Natural killer cell (primary cell): Measurements from ENCODE around the gene YARS1. TPM values are rescaled to one million over a fixed set of nuclear protein-coding genes. Genes with fewer than 3 reads are reported as not detected.

Experiments used
- ATAC-seq, 3 donors: fragments of 150-1000 bp in 2 of 3; fragments of 200-7000 bp in 1 of 3; cut with Tn5 transposase; 1 replicate in 1 of 3; 2 replicates in 2 of 3; pipeline ENCODE4 v1.10.0; 2021; ENCODE audit warnings: mild to moderate bottlenecking in 2 of 3, moderate library complexity in 2 of 3
- DNase-seq, 2 donors: peaks; one replicate each; pipeline versions ENCODE4 v3.0.0 to v3.0.0-alpha.2; 2013 to 2021; ENCODE audit warnings: mixed read lengths in 1 of 2
- H3K27ac ChIP-seq: one replicate; pipeline ENCODE4 v1.5.1; 2013; ENCODE audit warnings: mild to moderate bottlenecking, low read length
- H3K27me3 ChIP-seq: one replicate; pipeline ENCODE4 v1.6.1; 2013; ENCODE audit warnings: low read length; ENCODE audit not compliant: control insufficient read depth, insufficient read depth
- H3K36me3 ChIP-seq: one replicate; pipeline ENCODE4 v1.6.1; 2013; ENCODE audit warnings: low read length; ENCODE audit not compliant: control insufficient read depth, insufficient read depth
- H3K4me1 ChIP-seq: one replicate; pipeline ENCODE4 v1.6.1; 2013; ENCODE audit warnings: low read length; ENCODE audit not compliant: control insufficient read depth, insufficient read depth
- H3K4me3 ChIP-seq: one replicate; pipeline ENCODE4 v1.5.1; 2013; ENCODE audit warnings: low read length
- H3K9me3 ChIP-seq: one replicate; pipeline ENCODE4 v1.6.1; 2013; ENCODE audit warnings: low read length; ENCODE audit not compliant: control insufficient read depth, insufficient read depth
- H3K27ac Mint-ChIP-seq, 2 donors: one replicate each; pipeline ENCODE4 v1.8.0; 2022; ENCODE audit warnings: mild to moderate bottlenecking in 2 of 2, mixed read lengths in 2 of 2, moderate library complexity in 1 of 2
- H3K27me3 Mint-ChIP-seq, 2 donors: one replicate each; pipeline ENCODE4 v1.8.0; 2022; ENCODE audit warnings: low read depth in 2 of 2, mixed read lengths in 2 of 2
- H3K36me3 Mint-ChIP-seq: one replicate; pipeline ENCODE4 v1.8.0; 2022; ENCODE audit warnings: mixed read lengths
- H3K4me1 Mint-ChIP-seq, 2 donors: one replicate each; pipeline ENCODE4 v1.8.0; 2022; ENCODE audit warnings: mixed read lengths in 2 of 2
- H3K4me3 Mint-ChIP-seq: one replicate; pipeline ENCODE4 v1.8.0; 2022; ENCODE audit warnings: mild to moderate bottlenecking, moderate library complexity, mixed read lengths
- H3K9me3 Mint-ChIP-seq, 2 donors: one replicate each; pipeline ENCODE4 v1.8.0; 2022; ENCODE audit warnings: mixed read lengths in 2 of 2
- WGBS: methylation state at CpG from one replicate; pipeline ENCODE4 v1.1.7; 2013; ENCODE audit warnings: missing lambda C conversion rate; ENCODE audit not compliant: insufficient coverage; 5-methylcytosine and 5-hydroxymethylcytosine counted together
- intact Hi-C: fragments of 100-400 bp; cut with micrococcal nuclease; formaldehyde crosslinking; loops from one replicate; pipeline ENCODE4 v1.14.2; 2022
- total RNA-seq, 4 donors: library from RNA; stranded (reverse); fragments of 120-200 nt in 1 of 4; gene quantifications; one replicate each; pipeline versions ENCODE4 v1.2.3 to v1.2.4, GENCODE V29; 2013 to 2022
- TF ChIP-seq, protein P1 (sequence below): fragments of 200-600 bp; IDR thresholded peaks from one replicate; pipeline ENCODE4 v1.8.0; 2022; ENCODE audit warnings: antibody characterized with exemption

Gene YARS1
- total RNA-seq, 3 donors from 2014 or later (not counting 1 experiment from before 2014, with no cell fraction given) = 163 to 223 (median 197) TPM

DNA sequence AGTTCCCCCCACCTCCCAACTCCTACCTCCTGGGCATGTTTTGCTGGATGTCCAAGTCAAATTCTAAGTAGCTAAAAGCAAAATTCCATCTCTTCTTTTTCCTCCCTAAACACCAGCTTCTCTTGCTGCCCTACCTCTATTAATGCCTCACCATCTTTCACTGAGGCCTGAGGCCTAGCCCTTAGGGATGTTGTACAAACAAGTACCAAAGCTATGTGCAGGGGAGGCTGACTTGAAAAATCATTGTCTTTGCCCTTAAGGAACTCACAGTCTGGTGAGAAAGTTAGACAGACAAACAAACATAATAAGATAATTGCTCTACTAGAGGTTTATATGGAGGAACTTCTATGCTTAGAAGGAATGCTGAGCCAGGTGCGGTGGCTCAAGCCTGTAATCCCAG lies 89.3 kb downstream of the YARS1 start:
- Mint-ChIP-seq H3K36me3 (no peaks in the 10 kb centered on the region), H3K4me3 (no peak overlapping the region), H3K9me3 (no peaks in the 10 kb centered on the region), H3K27ac (no peak overlapping the region), H3K27me3 (no peaks in the 10 kb centered on the region), H3K4me1 (peaks cover 8 to 25% of the 10 kb centered on the region in 2 donors)
- peaks cover 5% of the 10 kb centered on the region for H3K4me1 ChIP-seq
- WGBS = 83% methylated on average over 1 of the region's 1 CpG
- H3K9me3 ChIP-seq = no peaks in the 10 kb centered on the region
- no peak overlapping the region for H3K27ac ChIP-seq
- H3K4me3 ChIP-seq = no peak overlapping the region
- ATAC-seq (no peak), DNase-seq (no peak)
- intact Hi-C loops = no loop called here
- no peaks in the 10 kb centered on the region for H3K27me3 ChIP-seq
- TF ChIP-seq, protein P1, sequence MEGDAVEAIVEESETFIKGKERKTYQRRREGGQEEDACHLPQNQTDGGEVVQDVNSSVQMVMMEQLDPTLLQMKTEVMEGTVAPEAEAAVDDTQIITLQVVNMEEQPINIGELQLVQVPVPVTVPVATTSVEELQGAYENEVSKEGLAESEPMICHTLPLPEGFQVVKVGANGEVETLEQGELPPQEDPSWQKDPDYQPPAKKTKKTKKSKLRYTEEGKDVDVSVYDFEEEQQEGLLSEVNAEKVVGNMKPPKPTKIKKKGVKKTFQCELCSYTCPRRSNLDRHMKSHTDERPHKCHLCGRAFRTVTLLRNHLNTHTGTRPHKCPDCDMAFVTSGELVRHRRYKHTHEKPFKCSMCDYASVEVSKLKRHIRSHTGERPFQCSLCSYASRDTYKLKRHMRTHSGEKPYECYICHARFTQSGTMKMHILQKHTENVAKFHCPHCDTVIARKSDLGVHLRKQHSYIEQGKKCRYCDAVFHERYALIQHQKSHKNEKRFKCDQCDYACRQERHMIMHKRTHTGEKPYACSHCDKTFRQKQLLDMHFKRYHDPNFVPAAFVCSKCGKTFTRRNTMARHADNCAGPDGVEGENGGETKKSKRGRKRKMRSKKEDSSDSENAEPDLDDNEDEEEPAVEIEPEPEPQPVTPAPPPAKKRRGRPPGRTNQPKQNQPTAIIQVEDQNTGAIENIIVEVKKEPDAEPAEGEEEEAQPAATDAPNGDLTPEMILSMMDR = no peak
- no peaks in the 10 kb centered on the region for H3K36me3 ChIP-seq

DNA sequence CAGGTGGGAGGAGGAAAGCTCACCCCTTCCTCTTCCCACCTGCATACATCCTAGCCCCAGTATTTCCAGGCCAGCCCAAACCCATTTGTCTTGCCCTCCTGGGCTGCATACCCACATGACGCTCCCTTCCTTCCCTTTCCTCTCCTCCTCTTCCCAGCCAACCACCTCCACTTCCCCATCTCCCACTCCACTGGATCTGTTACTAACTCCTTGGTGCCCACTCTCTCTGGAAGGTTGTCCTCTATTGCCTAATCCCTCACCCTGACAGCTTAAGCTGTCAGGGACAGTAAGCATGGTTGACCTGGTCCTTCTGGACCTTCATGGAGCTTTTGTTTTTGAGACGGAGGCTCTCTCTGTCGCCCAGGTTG lies 91.6 kb downstream of the YARS1 start:
- Histone ChIP-seq H3K4me3 (no peak overlapping the region), H3K9me3 (no peaks in the 10 kb centered on the region), H3K4me1 (no peaks in the 10 kb centered on the region), H3K27ac (no peak overlapping the region), H3K36me3 (no peaks in the 10 kb centered on the region), H3K27me3 (no peaks in the 10 kb centered on the region)
- Mint-ChIP-seq H3K36me3 (no peaks in the 10 kb centered on the region), H3K4me1 (peaks cover 0 to 15% of the 10 kb centered on the region in 2 donors), H3K27ac (no peak overlapping the region), H3K27me3 (peaks cover 0 to 2% of the 10 kb centered on the region in 2 donors), H3K4me3 (no peak overlapping the region), H3K9me3 (no peaks in the 10 kb centered on the region)
- WGBS = 84% methylated on average over 3 of the region's 3 CpGs
- ATAC-seq (no peak), DNase-seq (no peak)
- TF ChIP-seq, protein P1 = no peak
- intact Hi-C loops = no loop called here

Other genes with a start within 250 kb of the YARS1 start
- gene ZBTB8OS, start 166.8 kb downstream of the YARS1 start, total RNA-seq = 10 to 100 TPM; 46.1 to 62.2 (median 55.6) TPM
- gene RBBP4, start 166.2 kb downstream of the YARS1 start, total RNA-seq = 100 to 1,000 TPM; 199 to 241 (median 224) TPM
- gene SYNC, start 114.6 kb downstream of the YARS1 start, total RNA-seq = not detected
- gene S100PBP, start 295 bp upstream of the YARS1 start, total RNA-seq = 100 to 1,000 TPM in 1 of 3 donors, 10 to 100 TPM in 2; 84.5 to 114 (median 85.5) TPM
- under 1 TPM in 1 of 3 donors, not detected in 2; 0.36 TPM for gene FNDC5, start 53.6 kb upstream of the YARS1 start, total RNA-seq
- under 1 TPM in 1 of 3 donors, not detected in 2; 0.59 TPM for gene HPCA, start 69.1 kb upstream of the YARS1 start, total RNA-seq
- not detected for gene TMEM54, start 84.0 kb upstream of the YARS1 start, total RNA-seq
- 100 to 1,000 TPM in 1 of 3 donors, 10 to 100 TPM in 2; 44.2 to 110 (median 54.3) TPM for gene RNF19B, start 147.5 kb upstream of the YARS1 start, total RNA-seq
- 10 to 100 TPM; 64.8 to 94.0 (median 67.1) TPM for gene AK2, start 219.5 kb upstream of the YARS1 start, total RNA-seq